K562 (cell line): Measurements from ENCODE around the gene NSMCE1. TPM values are rescaled to one million over a fixed set of nuclear protein-coding genes. Genes with fewer than 3 reads are reported as not detected.
A peak's percentile ranks its signal among the peaks of the same experiment; 100 is the strongest.

Experiments
- BRCA1 ChIP-seq, 2 experiments: fragments of 450-650 bp in 1 of 2; sonication (generic) in 1 of 2; formaldehyde crosslinking in 1 of 2; IDR thresholded peaks; 2 replicates each; pipeline versions ENCODE4 v1.5.0 to v1.6.1; 2017 to 2020; ENCODE audit warnings: mild to moderate bottlenecking in 1 of 2, missing genetic modification reagents in 1 of 2
- CBX2 ChIP-seq: fragments of 200-600 bp; sonication (generic); IDR thresholded peaks from one replicate; pipeline ENCODE4 v1.6.1; 2012; ENCODE audit warnings: mild to moderate bottlenecking, low read length, inconsistent platforms; ENCODE audit not compliant: insufficient read depth, poor library complexity, severe bottlenecking
- CREM ChIP-seq: IDR thresholded peaks from 2 replicates; pipeline ENCODE4 v1.6.1; 2014; ENCODE audit warnings: antibody characterized with exemption, low read depth
- ELF1 ChIP-seq: fragments of 200-800 bp; sonication (Bioruptor generic); IDR thresholded peaks from 2 replicates; pipeline ENCODE4 v1.6.1; 2016; ENCODE audit warnings: missing genetic modification characterization, missing compliant biosample characterization
- ELK1 ChIP-seq: sonication (generic); formaldehyde crosslinking; IDR thresholded peaks from 2 replicates; pipeline ENCODE4 v1.8.1; 2022; ENCODE audit warnings: missing genetic modification reagents
- ERF ChIP-seq: fragments of 450-650 bp; formaldehyde crosslinking; IDR thresholded peaks from 2 replicates; pipeline ENCODE4 v1.4.0; 2020; ENCODE audit warnings: mild to moderate bottlenecking, mixed read lengths
- FOS ChIP-seq: IDR thresholded peaks from 3 replicates; pipeline ENCODE4 v1.6.1; 2011; ENCODE audit not compliant: insufficient read length; ENCODE audit errors: extremely low read depth
- HDAC2 ChIP-seq: fragments of 450-650 bp; IDR thresholded peaks from 2 replicates; pipeline ENCODE4 v1.6.1; 2016; ENCODE audit warnings: mild to moderate bottlenecking
- NCOA2 ChIP-seq, 2 experiments: fragments of 450-650 bp; IDR thresholded peaks; 2 replicates each; pipeline ENCODE4 v1.6.1; 2018; ENCODE audit warnings: mild to moderate bottlenecking in 2 of 2, moderate library complexity in 1 of 2; ENCODE audit not compliant: partially characterized antibody in 2 of 2
- NFIX ChIP-seq: fragments of 250-450 bp; sonication (Bioruptor Pico); IDR thresholded peaks from 2 replicates; pipeline ENCODE4 v1.4.0; 2020; ENCODE audit warnings: low read depth, mild to moderate bottlenecking, moderate library complexity
- POLR3A ChIP-seq: IDR thresholded peaks from 2 replicates; pipeline ENCODE4 v1.6.1; 2011; ENCODE audit warnings: borderline replicate concordance, mild to moderate bottlenecking, moderate library complexity; ENCODE audit not compliant: insufficient read length, insufficient read depth; ENCODE audit errors: extremely low read depth
- RBM22 ChIP-seq: fragments of 200-400 bp; formaldehyde crosslinking; IDR thresholded peaks from 2 replicates; pipeline ENCODE4 v1.6.1; 2018; ENCODE audit warnings: low read length, low read depth; ENCODE audit not compliant: poor library complexity, severe bottlenecking
- SMARCA4 ChIP-seq: fragments of 450-650 bp; IDR thresholded peaks from 2 replicates; pipeline ENCODE4 v1.6.1; 2016
- SNRNP70 ChIP-seq: fragments of 200-400 bp; formaldehyde crosslinking; optimal IDR thresholded peaks from 2 replicates; pipeline ENCODE3; 2017; ENCODE audit warnings: low read depth, low read length
- TAF1 ChIP-seq: IDR thresholded peaks from 2 replicates; pipeline ENCODE4 v1.6.1; 2011; ENCODE audit warnings: mild to moderate bottlenecking, low read length, moderate library complexity; ENCODE audit not compliant: insufficient read depth, control insufficient read depth, severe bottlenecking; ENCODE audit errors: extremely low read depth
- ZBTB1 ChIP-seq: sonication (generic); formaldehyde crosslinking; IDR thresholded peaks from 2 replicates; pipeline ENCODE4 v1.8.1; 2023; ENCODE audit warnings: missing genetic modification reagents, low read depth, mild to moderate bottlenecking, borderline replicate concordance
- ZNF133 ChIP-seq: fragments of 250-450 bp; sonication (Bioruptor Pico); IDR thresholded peaks from 2 replicates; pipeline ENCODE4 v1.4.0; 2020; ENCODE audit warnings: mild to moderate bottlenecking
- ZNF589 ChIP-seq: fragments of 200-800 bp; sonication (Bioruptor generic); IDR thresholded peaks from 2 replicates; pipeline ENCODE4 v1.6.1; 2016; ENCODE audit warnings: low read depth, missing genetic modification characterization, missing compliant biosample characterization
- polyA plus RNA-seq, 8 experiments: library from polyadenylated mRNA; depleted of rRNA in 4 of 8; stranded (reverse) in 5 of 8; unstranded in 3 of 8; fragments of >200 nt; fragmentation: Nextera tagmentation in 2 of 8; fragmentation: Illumina TruSeq in 1 of 8; extraction: Ambion mirVana in 2 of 8; extraction: Trizol in 1 of 8; gene quantifications; 2 replicates each; pipeline versions ENCODE4 v1.2.1 to v1.2.3, GENCODE V29; 2011 to 2014; ENCODE audit warnings: inconsistent platforms in 1 of 8, missing spikeins in 1 of 8
- total RNA-seq, 7 experiments: library from RNA; depleted of rRNA in 6 of 7; stranded (reverse); fragments of >200 nt in 6 of 7; fragmentation: Illumina TruSeq in 2 of 7; extraction: Trizol in 2 of 7; gene quantifications; 2 replicates each; pipeline versions ENCODE4 v1.2.1 to v1.2.3, GENCODE V29; 2011 to 2021; ENCODE audit warnings: low replicate concordance in 1 of 7
- TF ChIP-seq, protein P1 (sequence below): sonication (generic); formaldehyde crosslinking; IDR thresholded peaks from 2 replicates; pipeline ENCODE4 v1.8.0; 2022; ENCODE audit warnings: missing genetic modification reagents, mild to moderate bottlenecking, moderate library complexity, borderline replicate concordance
- TF ChIP-seq, protein P2 (sequence below): IDR thresholded peaks from 2 replicates; pipeline ENCODE4 v1.6.1; 2016; ENCODE audit warnings: missing genetic modification characterization, missing compliant biosample characterization

The NSMCE1 gene
- total and polyA plus RNA-seq, 9 of the 15 experiments (the other 6 are each of a cell fraction or from before 2014, with no cell fraction given), result 52.1 to 163 (median 61.5) TPM

DNA sequence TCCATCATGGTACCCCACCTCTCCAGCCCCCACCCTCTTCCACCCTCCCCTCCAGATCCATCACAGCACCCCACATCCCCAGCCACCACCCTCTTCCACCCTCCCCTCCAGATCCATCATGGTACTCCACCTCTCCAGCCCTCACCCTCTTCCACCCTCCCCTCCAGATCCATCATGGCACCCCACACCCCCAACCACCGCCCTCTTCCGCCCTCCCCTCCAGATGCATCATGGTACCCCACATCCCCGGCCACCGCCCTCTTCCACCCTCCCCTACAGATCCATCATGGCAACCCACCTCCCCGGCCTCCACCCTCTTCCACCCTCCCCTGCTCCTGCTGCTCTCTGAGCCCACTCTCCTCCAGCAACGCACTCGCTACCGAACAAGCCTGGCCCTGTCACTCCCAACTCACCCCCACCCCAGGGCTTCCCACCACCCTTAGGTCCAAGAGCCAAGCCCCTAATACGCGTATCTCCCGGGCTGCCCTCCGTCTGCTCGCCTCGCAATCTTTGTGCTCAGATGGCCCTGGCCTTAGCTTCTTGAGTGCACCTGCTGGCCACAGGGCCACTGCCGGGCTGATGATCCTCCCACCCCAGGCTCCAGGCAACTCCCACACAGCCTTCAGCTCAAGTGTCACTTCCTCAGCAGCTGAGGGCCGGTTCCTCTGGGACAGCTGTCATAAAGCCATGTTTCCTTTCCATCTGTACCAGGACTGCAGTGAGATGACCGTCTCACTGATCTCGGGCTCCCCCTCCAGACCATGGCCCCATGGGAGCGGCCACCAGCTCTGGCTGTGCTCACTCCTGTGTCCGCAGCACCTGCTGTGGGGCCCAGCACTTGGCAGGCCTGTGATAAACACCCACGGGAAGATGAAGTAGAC, 39.7 kb downstream of the NSMCE1 start (continued):
- TF ChIP-seq TAF1, result no peak
- no peak for TF ChIP-seq SNRNP70
- no peak for TF ChIP-seq ELK1 (CRISPR knock-in tag)
- TF ChIP-seq ZBTB1 (CRISPR knock-in tag), result no peak
- no peak for TF ChIP-seq ZNF589 (CRISPR knock-in tag)
- TF ChIP-seq POLR3A, result no peak
- TF ChIP-seq SMARCA4, result no peak
- TF ChIP-seq HDAC2, result no peak
- TF ChIP-seq NCOA2 (IDR thresholded peaks at IDR 0.05; ENCODE audit: partially characterized antibody in 2 of 2), result no peak
- TF ChIP-seq ELF1, result no peak
- no peak for TF ChIP-seq BRCA1 (IDR thresholded peaks at IDR 0.05)
- no peak for TF ChIP-seq BRCA1 (CRISPR knock-in tag; IDR thresholded peaks at IDR 0.05)
- 0 out of 2 replicates have a peak, but pooled peaks have one; percentile 16 for TF ChIP-seq CREM
- TF ChIP-seq, protein P1, sequence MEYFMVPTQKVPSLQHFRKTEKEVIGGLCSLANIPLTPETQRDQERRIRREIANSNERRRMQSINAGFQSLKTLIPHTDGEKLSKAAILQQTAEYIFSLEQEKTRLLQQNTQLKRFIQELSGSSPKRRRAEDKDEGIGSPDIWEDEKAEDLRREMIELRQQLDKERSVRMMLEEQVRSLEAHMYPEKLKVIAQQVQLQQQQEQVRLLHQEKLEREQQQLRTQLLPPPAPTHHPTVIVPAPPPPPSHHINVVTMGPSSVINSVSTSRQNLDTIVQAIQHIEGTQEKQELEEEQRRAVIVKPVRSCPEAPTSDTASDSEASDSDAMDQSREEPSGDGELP, result peak; percentile 96
- TF ChIP-seq, protein P2, sequence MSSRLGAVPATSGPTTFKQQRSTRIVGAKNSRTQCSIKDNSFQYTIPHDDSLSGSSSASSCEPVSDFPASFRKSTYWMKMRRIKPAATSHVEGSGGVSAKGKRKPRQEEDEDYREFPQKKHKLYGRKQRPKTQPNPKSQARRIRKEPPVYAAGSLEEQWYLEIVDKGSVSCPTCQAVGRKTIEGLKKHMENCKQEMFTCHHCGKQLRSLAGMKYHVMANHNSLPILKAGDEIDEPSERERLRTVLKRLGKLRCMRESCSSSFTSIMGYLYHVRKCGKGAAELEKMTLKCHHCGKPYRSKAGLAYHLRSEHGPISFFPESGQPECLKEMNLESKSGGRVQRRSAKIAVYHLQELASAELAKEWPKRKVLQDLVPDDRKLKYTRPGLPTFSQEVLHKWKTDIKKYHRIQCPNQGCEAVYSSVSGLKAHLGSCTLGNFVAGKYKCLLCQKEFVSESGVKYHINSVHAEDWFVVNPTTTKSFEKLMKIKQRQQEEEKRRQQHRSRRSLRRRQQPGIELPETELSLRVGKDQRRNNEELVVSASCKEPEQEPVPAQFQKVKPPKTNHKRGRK (tag), result no peak
- no peak for TF ChIP-seq RBM22
- no peak for TF ChIP-seq FOS
- no peak for TF ChIP-seq CBX2
- TF ChIP-seq ZNF133 (CRISPR knock-in tag), result no peak
- TF ChIP-seq NFIX (CRISPR knock-in tag), result no peak
- TF ChIP-seq ERF, result no peak
